ENCODE data around the gene ZCCHC7.

ZCCHC7 gene

DNA sequence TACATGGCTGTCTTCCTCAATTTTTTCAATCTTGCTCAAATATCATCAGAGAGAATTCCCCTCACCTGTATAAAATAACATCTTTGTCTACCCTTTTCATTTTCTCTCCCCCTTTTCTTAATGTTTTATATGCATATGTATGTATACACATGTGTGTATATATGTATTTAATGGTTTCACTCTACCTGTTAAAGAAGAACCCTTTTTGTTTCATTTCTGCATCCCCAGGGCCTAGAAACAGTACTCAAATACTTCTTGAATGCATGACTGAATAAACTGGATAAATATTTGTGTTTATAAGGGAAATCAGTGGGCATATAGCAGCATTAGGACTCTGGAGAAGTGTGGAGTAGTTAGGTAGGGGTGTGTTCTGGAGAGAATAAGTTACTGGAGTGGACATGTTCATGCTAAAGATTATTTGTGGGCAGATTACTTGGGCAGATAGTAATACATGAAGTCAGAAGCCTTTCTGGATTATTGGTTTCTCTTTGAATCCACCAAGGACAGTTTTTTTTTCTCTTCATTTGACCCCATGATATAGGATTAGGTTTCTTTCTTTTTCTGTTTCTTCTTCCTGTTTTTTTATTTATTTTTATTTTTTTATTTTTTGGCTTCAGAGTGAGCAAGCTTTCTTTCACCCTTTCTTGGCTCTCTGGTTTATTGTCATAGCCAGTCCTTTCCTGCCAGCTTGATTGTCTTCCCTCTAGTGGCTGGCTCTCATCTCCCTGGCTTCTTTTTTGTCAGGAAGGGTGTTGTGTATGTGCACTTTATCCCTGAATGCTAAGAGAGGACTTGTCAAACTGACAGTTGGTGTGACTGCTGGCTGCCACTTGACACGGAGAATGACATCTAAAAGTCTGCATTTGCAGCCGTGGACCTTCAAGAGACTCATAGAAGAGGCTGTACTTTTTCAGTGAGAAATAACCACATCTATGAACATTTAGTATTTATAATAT lies 89.3 kb downstream of the ZCCHC7 start:
- no peak for DNase-seq (ENCODE audit: low read depth in 2 of 2, low spot score in 1 of 2)

GRCh38 chr9:37210737-37211523 lies 90.6 kb downstream of the ZCCHC7 start:
- DNase-seq (ENCODE audit: low read depth in 2 of 2, low spot score in 1 of 2) = no peak

GRCh38 chr9:37212435-37212834 lies 92.1 kb downstream of the ZCCHC7 start:
- no peak for DNase-seq (ENCODE audit: low read depth in 2 of 2, low spot score in 1 of 2)

DNA sequence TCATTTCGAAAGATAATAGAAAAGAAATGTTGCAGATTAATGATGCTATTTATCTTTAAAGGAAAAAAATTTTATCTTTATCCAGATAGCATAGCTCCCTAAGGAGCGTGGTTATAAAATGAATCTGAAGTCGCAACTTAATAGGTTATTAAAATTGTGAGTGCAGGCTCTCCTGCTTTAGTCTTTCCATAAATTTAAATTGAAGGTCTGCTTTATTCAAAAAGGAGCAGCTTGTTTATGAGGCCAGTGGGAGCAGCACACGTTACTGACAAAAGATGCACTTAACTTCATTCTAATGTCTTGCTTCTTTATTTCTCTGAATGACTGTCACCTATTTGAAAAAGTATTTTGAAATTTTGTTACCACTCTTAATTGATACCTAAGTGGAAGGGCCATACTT lies 95.0 kb downstream of the ZCCHC7 start:
- DNase-seq (ENCODE audit: low read depth in 2 of 2, low spot score in 1 of 2) = no peak

GRCh38 chr9:37215830-37216229 lies 95.5 kb downstream of the ZCCHC7 start:
- no peak for DNase-seq (ENCODE audit: low read depth in 2 of 2, low spot score in 1 of 2)

DNA sequence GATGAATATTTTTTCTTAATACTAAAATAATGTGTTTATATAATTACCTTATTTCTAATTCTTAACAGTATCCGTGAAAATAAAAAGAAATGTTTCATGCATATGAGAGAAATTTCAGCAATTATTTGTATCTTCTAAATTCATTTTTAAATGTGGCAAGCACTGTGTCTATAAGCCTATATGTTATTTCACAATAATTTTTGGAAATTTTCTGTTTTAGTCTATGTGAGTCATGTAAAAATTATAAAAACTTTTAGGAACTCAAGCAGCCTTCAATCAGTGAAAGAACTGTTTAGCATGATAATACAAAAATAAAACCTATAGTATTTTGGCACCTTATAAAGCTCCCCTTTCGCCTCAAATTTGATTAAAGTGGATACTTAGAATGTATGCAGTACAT lies 96.8 kb downstream of the ZCCHC7 start:
- DNase-seq (ENCODE audit: low read depth in 2 of 2, low spot score in 1 of 2) = no peak

DNA sequence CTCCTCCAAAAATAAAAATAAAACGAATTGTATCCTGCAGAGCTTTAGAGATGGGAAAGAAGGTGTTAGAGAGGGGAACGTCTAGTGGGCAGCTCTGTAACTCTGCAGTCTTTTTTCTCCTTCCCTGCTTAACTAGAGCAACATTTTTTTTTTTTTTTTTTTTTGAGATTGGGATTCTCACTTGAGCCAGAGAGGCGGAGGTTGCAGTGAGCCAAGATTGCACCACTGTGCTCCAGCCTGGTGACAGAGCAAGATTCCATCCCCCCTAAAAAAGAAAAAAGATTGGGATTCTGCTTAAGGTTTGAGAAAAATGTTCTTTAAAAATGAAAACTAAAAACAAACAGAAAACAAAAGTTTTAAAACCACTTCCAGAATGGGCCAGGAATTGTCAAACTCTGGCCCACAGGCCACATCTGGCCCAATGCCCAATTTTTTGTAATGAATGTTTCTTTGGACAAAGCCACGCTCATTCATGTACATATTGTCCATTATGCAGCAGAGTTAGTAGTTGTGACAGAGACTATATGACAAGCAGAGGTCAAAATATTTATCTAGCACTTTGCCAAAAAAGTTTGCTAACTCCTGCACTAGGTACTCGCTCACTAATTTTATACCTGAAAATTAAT lies 98.5 kb downstream of the ZCCHC7 start:
- DNase-seq (ENCODE audit: low read depth in 2 of 2, low spot score in 1 of 2) = no peak

DNA sequence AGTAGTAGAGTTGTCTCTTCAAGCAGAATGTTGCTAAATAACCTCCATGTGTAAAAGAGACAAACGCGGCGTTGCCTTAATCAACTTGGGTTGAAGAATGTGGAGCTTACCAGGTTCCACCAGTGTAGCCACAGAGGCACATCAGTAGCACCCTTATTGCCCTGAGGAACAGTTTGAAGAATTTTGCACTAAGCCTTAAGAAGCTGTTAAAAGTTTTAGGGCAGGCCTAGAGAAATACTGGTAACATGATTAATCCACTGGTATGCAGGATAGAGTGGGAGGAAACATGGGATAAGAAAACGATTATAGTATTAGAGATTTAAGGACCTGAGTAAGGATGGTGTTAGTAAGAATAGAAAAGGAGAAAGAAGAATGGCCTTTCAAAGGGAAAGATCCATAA lies 100.6 kb downstream of the ZCCHC7 start:
- no peak for DNase-seq (ENCODE audit: low read depth in 2 of 2, low spot score in 1 of 2)

GRCh38 chr9:37221489-37222106 lies 101.2 kb downstream of the ZCCHC7 start:
- DNase-seq (ENCODE audit: low read depth in 2 of 2, low spot score in 1 of 2) = no peak

- DNase-seq (ENCODE audit: low read depth in 2 of 2, low spot score in 1 of 2) = no peak
Observed at GRCh38 chr9:37229455-37229854, 109.1 kb downstream of the ZCCHC7 start.

- DNase-seq (ENCODE audit: low read depth in 2 of 2, low spot score in 1 of 2) = no peak
Observed at GRCh38 chr9:37229882-37230482, 109.6 kb downstream of the ZCCHC7 start.

DNA sequence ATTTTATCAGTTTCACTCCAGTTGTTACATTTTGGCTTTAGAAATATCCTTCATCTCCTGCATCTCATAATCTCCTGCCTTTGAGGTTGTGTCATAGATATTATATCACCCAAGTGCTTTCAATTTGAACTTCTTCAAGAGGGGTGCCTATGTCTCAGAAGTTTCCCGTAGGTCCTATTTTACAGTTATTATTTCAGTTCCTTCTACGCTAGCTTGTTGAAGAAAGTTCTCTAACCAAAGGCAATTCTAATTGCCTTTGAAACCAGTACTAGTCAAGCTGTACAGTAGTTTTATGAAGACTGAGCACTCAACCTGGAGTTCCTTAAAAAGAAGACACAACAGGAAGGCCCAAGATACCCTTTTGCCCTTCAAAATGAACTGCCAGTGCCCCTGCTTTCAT lies 116.4 kb downstream of the ZCCHC7 start:
- DNase-seq (ENCODE audit: low read depth in 2 of 2, low spot score in 1 of 2) = no peak

- DNase-seq (ENCODE audit: low read depth in 2 of 2, low spot score in 1 of 2) = no peak
Observed at GRCh38 chr9:37238122-37238521, 117.7 kb downstream of the ZCCHC7 start.

DNA sequence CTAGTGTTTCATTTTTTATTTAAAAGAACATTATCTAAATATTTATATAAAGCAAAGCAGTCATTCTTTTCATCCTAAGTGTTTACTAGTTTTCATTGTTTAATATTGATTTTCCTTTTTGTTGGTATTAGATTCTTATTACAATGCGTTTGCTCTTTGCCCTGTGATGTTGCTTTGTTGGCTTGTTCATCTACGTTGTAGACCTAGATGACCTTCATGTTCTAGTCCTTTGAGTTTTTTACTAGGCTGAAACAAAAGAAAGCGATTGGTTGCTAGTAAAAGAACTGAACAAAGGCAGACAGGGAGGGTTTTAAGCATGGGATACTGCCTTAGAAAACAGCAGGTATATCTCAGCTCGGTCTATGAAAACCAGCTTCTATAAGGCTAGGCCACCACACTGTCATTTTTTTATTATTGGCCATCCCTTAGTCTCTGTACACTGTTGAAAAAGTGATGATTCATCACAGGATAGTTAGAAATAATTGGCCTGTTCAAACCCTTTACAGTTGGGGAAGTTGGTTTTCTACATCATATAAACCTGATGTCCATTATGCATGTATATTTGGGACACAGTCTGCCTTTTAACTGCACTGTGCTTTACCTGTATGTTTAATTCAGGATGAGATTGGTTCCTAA lies 119.0 kb downstream of the ZCCHC7 start:
- DNase-seq (ENCODE audit: low read depth in 2 of 2, low spot score in 1 of 2) = no peak

DNA sequence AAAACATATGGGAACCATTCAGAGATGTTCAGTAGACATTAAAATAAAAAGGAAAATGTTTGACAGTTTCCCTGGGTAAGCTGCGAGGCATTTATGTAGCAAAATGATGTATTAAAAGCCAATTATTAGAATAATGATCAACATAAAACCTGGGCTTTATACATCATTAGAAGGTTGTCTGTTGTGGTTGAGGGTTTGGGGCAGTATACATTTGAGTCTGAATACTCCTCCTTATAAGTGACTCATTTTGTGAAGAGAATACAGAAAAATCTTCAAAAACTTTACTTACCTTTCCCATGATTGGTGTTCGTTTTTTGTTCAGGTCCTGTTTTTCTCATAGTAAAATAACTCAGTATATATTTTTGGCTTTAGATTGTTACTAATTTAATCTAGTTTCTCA lies 119.5 kb downstream of the ZCCHC7 start:
- DNase-seq (ENCODE audit: low read depth in 2 of 2, low spot score in 1 of 2) = no peak

GRCh38 chr9:37241340-37241739 lies 121.0 kb downstream of the ZCCHC7 start:
- DNase-seq (ENCODE audit: low read depth in 2 of 2, low spot score in 1 of 2) = no peak

DNA sequence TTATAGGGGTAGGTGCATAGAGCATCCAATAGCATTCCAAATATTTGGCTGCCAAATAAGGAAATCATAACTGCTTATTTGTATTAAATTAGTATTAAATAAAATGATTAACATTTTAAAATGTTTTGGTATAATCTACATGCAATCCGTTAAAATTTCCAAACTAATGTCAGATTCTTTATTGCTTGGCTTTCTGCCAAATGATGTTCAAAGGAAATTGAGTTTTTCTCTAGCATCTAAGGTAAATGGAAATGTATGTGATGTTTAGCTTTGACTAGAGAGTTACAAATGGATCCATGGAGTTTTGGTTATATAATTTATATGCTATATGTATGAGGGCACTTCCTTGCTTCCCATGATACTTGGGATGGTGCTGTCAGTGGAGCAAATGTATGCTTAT lies 121.7 kb downstream of the ZCCHC7 start:
- no peak for DNase-seq (ENCODE audit: low read depth in 2 of 2, low spot score in 1 of 2)

DNA sequence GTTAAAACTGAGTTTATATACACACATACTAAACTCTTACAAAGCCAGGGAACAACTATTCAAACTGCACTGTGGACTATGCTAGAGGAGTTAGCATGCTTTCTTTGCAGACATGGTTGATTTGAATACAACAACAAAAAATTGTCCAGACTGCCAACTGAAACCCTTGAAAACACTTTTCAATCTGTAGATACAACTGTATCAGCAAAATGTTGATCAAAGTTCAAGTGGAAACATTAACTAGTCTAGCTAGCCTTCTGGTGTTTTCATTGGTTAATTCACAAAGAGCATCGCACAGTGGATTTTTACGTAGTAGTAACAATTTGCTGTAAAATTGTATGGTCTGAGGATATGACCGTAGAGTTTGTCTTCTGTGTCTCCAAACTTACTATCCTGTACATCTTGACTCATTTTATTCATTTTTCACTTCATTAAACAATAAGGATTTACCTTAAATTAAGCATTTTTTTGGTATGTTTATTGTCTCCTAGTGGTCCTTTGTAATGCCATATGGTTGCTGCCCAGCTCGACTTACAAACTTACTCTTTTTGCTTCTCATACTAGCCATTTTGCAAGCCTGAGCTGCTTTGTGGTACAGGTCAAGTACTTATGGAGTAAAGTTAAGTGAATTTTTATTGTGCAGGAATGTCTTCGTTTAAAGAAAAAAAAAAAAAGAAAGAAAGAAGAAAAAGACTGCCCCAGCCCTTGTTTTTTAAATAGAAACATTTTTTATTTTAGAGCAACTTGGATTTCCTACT lies 123.4 kb downstream of the ZCCHC7 start:
- DNase-seq (ENCODE audit: low read depth in 2 of 2, low spot score in 1 of 2) = no peak

DNA sequence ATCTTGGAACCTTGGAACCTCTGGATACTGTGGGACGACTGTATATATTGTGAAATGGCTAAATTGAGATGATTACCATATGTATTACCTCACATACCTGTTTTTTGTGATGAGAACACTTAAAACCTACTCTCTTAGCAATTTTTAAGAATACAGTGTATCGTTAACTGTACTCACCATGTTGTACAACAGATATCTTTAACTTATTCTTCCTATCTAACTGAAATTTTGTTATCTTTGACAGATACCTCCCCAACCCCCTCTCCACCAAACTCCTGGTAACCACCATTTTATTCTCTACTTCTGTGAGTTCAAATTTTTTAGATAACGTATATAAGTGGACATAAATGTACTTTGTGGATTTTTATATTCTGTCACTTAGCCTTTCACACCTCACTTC lies 126.5 kb downstream of the ZCCHC7 start:
- no peak for DNase-seq (ENCODE audit: low read depth in 2 of 2, low spot score in 1 of 2)

DNA sequence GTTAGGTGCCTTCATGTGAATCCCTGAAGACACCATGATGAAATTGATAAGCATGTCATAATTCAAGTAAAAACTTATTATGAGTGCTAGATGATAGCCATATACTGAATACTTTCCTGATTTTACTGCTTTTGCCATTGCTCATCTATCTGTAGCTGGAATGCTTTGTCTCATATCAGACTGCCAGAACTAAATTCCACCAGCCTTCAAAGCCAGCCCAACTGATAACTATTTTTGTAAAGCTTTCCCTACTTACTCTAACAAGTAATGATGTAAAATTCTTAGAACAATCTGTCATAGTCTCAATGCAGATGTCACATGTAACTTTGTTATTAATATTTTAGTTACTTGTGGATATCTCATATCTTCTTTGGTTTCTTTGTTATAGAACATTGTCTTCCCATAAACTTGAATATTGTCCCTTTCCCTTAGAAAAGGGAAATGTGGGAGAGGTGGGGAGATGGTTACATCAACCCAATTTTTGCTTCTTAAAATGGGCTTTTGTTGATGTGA lies 128.3 kb downstream of the ZCCHC7 start:
- DNase-seq (ENCODE audit: low read depth in 2 of 2, low spot score in 1 of 2) = no peak

All from stimulated activated CD8-positive, alpha-beta memory T cell treated with anti-CD3 and anti-CD28 coated beads, Interleukin-4, amount 100 ng/mL, for 1 hour (primary cell).